ENCODE data around the gene SDR39U1.

DNA sequence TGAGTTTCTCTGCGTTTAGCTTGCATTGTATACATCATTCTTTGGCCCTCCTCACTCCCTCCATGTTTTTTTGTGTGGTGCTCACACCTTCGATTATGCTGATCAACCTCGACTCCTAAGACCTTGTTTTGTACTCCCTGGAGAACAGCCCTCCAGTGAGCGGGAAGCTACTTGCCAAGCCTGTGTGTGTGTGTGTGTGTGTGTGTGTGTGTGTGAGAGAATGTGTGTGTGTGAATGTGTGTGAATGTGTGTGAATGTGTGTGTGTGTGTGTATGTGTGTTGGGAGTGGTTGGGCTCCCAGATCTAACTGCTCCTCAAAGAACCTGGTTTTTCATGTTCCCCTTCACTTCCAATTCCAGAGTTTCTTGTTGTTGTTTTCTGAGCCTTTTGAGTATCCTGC is 37.8 kb downstream of the SDR39U1 start:
- TF ChIP-seq, protein P1, sequence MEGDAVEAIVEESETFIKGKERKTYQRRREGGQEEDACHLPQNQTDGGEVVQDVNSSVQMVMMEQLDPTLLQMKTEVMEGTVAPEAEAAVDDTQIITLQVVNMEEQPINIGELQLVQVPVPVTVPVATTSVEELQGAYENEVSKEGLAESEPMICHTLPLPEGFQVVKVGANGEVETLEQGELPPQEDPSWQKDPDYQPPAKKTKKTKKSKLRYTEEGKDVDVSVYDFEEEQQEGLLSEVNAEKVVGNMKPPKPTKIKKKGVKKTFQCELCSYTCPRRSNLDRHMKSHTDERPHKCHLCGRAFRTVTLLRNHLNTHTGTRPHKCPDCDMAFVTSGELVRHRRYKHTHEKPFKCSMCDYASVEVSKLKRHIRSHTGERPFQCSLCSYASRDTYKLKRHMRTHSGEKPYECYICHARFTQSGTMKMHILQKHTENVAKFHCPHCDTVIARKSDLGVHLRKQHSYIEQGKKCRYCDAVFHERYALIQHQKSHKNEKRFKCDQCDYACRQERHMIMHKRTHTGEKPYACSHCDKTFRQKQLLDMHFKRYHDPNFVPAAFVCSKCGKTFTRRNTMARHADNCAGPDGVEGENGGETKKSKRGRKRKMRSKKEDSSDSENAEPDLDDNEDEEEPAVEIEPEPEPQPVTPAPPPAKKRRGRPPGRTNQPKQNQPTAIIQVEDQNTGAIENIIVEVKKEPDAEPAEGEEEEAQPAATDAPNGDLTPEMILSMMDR (IDR thresholded peaks at IDR 0.05) = no peak
- no peak for TF ChIP-seq POLR2A (IDR thresholded peaks at IDR 0.05)

All from uterus (tissue), 2 donors.